GM21515 (cell line): ENCODE results near the gene KLHL30.

Experiments used
- ATAC-seq: cut with Tn5 transposase; IDR thresholded peaks from one replicate; pipeline ENCODE4 v1.9.1; 2021; ENCODE audit not compliant: unreplicated experiment

The KLHL30 gene

DNA sequence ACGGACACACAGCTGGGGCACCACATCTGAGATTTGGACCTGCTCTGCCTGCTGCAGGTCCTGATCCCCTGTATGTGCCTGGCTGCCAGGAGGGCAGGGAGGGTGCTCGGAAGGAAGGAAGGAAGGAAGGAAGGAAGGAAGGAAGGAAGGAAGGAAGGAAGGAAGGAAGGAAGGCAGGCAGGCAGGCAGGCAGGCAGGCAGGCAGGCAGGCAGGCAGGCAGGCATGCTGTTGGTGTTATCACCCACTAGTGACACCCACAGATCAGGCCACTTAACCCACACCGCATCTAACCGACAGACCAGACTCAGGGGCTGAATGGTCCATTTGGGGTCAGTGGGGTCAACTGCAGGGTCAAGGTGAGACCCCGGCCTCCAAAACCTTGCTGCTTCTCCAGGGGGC lies 5.8 kb downstream of the KLHL30 start:
- ATAC-seq = no peak

GRCh38 chr2:238145046-238145445 lies 6.6 kb downstream of the KLHL30 start:
- ATAC-seq = no peak

GRCh38 chr2:238145851-238146250 lies 7.4 kb downstream of the KLHL30 start:
- no peak for ATAC-seq

DNA sequence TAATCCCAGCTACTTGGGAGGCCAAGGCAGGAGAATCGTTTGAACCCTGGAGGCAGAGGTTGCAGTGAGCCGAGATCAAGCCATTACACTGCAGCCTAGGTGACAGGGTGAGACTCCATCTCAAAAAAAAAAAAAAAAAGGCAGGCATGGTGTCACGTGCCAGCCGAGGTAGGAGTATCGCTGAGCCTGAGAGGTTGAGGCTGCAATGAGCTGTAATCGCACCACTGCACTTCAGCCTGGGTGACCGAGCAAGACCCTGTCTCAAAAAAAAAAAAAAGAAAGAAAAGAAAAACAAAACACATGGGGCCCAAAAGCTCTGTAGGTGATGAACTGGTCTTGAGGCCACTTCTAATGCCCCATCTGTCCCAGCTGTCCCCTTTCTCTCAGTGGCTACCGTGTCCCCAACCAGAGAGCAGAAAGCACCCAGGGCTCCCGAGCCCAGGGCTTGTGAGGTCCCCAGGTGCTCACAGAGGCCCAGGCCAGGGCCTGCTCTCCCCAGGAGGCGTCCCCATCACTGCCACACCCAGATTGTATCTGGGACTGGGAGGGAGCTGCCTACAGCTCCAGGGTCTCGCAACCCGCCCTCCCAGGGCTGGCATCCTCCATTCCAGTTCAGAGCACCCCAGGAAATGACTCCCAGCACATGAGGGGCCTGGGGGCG lies 8.5 kb downstream of the KLHL30 start:
- ATAC-seq = no peak

GRCh38 chr2:238148981-238149380 lies 10.5 kb downstream of the KLHL30 start:
- no peak for ATAC-seq

- ATAC-seq = no peak
Observed at GRCh38 chr2:238149841-238150572, 11.5 kb downstream of the KLHL30 start.

DNA sequence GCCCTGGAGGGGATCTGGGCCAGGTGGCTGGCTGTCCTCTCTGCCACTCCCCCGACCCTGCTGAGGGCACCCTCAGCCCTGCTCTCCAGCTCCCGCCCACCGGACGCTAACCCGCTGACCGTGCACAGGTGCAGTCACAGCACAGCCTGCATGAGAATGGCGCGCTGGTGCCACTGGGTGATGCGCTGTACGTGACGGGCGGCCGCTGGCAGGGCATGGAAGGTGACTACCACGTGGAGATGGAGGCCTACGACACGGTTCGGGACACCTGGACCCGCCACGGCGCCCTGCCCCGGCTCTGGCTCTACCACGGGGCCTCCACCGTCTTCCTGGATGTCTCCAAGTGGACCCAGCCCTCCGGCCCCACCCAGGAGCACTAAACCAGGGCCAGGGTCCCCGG lies 12.2 kb downstream of the KLHL30 start:
- ATAC-seq = no peak

DNA sequence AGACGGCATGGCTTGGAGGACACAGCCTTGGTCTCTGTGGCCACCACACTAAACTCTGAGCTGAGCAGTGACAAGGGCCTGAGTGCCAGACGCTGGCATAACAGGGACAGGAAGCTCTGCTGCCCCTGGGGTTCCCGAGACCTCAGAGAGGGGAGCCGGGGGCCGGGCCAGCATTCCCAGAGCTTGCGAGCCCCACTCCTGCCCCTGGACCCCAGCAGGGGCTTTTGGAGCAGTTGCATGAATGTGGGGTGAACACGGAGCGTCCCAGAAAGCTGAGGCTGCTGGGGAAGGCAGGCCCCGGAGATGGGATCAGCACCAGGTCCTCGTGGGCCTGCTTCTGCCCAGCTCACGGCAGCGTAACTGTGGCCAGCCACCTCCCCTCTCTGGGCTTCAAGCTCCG lies 12.7 kb downstream of the KLHL30 start:
- ATAC-seq = no peak

DNA sequence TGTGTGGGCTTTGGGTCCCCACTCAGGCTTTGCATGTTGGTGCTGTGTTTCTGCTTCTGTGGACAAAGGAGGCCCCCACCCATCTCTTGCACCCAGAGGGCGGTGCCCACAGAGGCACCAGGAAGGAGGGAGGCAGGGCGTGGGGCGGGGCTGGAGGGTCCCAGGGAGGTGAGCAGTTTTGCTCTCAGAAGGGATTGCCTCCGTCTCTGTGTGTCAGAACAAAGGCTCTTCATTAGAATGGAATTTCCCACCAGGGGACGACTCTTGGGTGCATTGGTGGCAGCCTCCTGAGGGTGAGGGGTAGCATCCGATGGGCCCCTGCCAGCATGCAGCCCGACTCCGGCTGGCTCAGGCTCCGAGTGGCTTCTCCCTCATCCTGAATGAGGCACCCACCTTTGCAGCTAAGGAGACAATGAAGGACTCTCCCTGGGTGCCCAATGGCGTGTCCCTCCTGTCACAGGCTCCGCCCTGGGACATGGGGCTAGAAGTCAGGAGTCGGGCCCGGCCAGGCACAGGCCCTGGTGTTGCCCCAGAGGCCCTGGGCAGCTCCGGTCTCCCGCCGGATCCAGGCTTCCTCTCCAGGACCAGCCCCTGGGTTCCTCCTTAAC lies 13.3 kb downstream of the KLHL30 start:
- ATAC-seq = no peak

DNA sequence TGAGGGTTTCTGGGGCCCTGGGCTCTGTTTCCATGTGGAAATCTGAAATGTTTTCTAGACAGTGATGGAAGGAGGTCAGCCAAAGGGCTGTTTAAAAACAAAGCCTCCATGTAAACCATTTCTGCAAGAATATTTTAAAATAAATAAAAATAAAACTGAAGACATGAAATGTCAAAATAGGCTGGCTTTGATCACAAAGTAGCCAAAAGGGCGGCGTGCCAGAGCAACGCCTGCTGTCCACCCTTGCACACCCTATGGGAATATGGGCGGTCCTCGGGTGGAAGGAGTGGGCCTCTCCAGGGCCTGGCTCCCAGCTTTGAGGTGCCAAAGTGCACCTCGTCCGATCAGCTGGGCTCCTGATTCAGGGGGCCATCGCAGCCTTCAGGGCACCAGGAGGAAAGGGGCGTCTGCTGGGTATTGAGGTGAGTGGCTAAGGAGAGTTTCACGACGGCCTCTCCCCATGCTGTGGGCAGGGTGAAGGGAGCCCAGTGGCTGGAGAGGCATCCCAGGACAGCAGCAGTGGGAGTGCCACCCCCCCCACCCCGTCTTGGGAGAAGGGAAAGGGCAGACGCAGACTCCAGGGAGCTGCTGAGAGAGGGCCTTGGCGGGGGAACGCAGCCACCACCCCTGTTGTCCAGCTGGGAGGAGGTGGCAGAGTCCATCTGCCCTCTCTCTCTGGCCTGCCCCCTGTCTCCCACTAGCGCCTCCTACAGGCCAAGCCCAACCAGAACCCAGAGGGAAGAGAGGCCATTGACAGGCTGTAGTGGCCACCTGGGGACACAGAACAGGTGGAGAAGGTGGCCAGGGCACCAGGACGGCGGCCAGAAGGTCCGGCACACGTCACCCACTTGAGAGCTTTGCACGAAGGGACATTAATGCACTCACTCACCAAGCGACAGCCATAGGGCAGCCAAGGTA lies 14.6 kb downstream of the KLHL30 start:
- ATAC-seq = no peak

DNA sequence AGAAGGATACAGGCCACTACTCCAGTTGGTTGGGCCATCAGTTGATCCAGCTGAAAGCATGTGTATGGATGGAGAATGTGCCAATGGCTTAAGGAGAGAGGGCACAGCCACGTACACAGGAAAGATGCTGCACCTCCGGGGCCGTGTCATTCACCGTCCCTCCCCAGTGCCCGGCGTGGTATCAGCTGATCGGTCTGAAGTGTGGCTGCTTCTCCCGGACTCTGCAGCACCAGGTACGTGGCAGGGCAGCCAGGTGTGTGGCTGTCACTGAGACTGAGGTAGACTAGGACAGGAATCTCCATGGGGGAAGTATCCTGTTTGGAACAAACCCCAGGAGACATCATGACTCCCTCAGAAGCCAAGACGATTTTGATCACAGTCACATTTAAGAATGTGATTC lies 16.1 kb downstream of the KLHL30 start:
- ATAC-seq = no peak

DNA sequence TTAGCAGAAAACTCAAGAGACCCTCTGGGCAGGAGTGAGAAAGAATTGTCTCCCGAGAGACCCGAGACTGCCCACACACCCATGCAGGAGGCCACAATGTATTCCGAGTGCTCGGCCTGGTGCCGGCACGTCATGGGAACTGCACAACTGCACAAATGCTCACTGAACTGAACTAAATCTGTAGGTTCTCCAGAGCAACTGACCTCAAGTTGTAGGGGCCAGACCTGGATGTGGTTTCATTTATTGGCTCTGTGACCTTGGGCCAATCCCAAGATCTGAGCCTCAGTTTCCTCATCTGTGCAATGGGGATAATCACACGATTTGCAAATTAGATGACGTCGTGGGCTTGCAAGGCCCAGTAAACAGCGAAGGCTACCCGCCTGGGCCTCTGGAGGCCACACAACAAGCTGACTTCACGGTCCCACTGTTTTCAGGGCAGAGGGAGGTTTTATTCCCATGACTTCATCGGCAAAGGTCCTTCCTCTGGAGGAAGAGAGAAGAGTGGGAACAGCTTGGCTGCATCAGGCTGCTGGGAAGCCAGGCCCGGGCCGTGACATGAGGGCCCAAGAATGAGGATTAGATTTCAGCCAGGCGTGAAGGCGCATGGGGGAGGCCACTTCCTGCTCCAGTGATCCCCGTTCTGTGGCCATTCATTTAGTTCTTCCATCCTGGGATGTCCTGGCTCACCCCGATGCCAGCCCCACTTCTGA lies 16.7 kb downstream of the KLHL30 start:
- ATAC-seq = no peak

DNA sequence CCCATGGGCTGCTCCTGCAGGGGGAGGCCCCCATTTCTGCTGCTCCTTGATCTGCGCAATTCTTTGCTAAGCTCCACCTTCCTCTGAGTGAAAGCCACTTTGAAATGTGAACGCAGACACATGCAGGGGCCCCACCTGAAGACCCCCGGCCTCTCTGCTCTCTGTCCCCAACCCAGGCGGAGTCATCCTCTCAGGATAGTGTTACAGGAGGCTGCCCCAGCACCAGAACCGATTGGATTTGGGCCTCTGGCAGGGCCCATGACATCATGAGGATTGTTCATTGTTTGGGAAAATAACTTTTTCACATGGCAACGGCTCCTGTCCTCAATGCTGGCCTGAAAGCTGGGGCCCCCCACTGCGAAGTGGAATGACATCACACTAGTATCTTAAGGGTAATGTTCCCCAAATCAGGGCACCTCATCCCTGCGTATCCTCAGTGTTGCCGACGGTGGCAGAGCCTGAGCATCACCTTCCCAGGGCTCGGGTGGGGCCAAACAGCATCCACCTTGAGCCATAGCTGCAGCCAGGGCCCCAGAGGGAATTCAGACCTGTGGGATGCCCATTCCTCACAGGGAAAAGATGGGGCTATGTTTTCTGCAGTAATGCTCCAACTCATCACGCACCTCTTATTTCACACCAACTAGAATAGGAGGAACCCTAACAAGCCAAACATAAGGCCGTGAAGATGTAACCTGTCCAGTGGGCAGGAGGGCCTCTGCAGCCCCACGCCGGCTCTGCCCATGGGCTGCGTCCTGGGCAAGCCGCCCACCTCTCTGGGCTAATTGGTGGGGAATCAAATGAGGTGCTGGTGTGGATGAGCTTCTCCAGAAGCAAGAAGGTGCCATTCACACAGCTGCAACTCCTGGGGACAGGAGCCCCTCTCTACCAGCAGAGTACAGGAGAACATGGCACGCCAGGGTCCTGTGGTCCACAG lies 17.6 kb downstream of the KLHL30 start:
- no peak for ATAC-seq

DNA sequence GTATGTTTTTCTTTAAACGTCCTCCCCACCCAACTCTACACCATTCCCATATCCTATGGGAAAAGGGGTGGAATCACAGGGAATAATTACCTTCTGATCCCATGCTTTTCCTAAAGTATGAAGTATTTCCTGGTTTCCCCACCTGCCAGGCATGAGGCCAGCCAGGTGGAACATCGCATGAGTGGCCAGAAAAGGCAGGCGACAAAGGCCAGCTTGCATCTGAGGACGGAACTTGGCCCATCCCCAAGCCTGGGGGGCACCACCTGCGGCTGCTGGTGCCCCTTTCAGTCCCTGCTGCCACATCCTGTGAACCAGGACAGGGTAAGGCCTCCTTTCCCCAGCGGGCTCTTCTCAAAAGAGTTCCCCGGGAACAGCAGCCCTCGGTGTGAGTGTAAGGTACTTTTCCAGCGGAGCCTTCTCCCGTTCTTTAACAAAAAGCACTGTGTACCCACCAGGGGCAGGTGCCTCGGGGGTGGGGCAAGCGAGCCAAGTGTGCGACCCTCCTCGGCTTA lies 19.1 kb downstream of the KLHL30 start:
- no peak for ATAC-seq

DNA sequence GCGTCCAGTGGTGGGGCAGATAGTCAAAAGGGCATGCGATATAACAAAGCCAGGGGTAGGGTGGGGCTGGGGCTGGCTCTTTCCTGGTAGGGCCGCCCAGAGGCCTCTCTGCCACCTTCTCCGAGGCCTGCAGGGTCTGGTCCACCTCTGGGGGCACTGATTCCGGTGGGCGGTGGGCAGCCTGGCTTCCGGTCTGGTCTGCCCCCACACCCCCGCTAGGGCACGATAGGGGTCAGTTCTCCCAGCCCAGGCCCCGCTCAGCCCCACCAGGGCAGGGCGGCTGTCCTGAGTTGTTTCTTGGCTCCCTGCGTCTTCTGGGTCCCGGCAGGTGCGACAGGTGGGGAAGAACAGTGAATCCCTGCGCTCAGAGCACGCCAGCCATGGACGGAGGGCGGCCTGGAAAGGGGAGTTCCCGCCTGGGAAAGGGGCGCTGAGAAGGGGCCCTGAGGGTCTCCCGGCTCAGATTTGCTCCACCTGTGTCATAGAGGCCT lies 19.6 kb downstream of the KLHL30 start:
- ATAC-seq = no peak

GRCh38 chr2:238158509-238159070 lies 20.1 kb downstream of the KLHL30 start, which contains the start of gene ERFE:
ERFE (plus strand) TSS chr2:238158970; CDS start chr2:238159008, 38 bp downstream.
- ATAC-seq = no peak

DNA sequence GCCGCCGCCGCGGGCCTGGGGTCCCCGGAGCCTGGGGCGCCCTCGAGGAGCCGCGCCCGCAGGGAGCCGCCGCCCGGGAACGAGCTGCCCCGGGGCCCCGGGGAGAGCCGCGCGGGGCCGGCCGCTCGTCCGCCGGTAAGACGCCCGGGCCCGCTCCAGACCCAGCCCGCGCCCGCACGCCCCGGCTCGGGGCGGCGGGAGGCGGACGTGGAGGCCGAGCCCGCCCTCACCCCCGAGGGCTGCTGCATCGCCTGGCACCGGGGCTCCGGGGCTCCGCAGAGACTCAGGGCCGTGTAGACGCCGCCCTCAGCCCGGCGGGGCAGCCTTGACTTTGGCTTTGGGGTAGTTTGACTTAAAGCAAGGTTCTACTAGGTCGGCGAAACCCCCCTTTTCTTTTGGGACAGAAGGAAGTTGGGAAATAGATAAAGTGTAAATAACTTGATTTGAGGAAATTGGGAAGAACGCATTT lies 20.6 kb downstream of the KLHL30 start:
- no peak for ATAC-seq

DNA sequence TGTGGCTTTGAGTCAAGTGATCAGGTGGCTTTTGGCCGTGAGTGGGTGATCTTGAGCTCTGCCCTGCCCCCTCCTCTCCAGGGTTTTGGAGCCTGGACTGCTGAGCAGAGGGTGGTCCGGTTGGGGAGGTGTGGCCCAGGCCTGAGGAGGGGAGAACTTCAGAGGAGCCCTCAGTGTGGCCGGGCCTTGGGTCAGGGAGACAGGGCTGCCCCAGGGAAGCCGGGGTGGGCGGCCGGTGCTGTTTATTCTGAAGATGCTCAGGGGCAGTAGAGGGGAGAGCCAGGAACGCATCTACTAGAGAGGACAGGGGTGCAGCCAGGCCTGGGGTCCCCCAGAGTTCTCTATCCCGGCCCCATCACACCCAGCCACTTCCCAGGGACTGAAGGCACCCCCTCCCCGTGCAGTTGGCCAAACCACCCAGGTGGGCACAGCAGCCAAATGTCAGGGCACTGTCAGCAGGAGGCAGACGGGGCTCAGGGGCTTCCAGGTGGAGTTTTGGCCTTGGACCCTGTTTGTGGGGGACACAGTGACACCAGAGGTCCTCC lies 21.3 kb downstream of the KLHL30 start:
- ATAC-seq = no peak
